ENCODE data around the gene INPP4A.

INPP4A gene

DNA sequence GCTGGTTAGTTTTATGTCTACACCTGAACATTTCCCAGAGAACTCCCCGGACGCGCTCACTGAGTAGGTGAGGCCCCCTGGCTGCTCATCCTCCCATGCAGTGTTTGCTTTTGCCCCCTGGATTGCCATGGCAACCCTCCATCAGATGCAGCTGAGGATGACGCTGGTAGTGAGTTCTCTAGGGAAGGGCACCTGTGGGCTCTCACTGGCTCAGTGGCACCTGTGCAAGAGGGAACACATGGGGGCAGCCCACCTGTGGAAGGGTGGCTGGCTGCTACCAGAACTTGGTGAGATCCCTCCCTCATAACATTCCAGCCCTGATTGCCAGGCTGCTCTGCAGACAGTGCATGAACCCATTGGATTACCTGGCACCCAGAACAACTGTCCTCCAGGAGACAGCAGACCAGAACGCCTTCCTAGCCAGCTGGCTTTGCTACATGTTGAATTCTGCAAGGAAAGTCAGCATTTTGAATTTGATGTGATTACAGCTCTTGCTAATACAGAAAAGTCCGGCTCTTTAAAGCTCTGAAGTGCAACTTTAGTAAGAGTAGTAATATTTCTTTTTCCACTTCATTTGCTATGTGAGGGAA is 142.0 kb downstream of the INPP4A start:
- DNase-seq (ENCODE audit: low read depth in 1 of 2, low spot score in 1 of 2), result no peak

DNA sequence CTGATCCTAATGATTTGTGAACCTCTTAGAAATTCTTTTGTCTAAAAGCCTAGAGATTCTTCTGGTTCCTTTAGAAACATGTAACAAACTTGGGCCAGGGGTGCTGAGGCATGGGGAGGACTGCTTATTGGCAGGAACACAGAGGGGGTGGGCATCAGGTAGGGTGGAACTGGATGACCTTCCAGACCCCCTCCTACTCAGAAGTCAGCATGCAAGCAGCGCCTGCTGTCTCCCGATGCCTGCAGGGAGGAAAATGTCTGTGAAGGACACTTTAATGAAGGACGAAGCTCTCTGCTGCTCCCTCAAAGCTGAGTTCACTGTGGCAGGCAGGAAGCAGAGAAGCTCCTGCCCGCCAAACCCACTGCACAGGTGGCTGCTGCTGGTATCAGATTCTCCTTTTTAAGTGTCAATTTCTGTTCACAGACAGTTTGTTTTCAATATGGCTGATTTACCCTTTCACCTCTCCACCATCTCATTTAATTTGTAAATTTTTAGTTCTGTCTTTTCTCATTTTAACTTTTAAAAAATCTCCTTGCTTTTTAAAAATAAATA is 144.3 kb downstream of the INPP4A start:
- TF ChIP-seq, protein P1, sequence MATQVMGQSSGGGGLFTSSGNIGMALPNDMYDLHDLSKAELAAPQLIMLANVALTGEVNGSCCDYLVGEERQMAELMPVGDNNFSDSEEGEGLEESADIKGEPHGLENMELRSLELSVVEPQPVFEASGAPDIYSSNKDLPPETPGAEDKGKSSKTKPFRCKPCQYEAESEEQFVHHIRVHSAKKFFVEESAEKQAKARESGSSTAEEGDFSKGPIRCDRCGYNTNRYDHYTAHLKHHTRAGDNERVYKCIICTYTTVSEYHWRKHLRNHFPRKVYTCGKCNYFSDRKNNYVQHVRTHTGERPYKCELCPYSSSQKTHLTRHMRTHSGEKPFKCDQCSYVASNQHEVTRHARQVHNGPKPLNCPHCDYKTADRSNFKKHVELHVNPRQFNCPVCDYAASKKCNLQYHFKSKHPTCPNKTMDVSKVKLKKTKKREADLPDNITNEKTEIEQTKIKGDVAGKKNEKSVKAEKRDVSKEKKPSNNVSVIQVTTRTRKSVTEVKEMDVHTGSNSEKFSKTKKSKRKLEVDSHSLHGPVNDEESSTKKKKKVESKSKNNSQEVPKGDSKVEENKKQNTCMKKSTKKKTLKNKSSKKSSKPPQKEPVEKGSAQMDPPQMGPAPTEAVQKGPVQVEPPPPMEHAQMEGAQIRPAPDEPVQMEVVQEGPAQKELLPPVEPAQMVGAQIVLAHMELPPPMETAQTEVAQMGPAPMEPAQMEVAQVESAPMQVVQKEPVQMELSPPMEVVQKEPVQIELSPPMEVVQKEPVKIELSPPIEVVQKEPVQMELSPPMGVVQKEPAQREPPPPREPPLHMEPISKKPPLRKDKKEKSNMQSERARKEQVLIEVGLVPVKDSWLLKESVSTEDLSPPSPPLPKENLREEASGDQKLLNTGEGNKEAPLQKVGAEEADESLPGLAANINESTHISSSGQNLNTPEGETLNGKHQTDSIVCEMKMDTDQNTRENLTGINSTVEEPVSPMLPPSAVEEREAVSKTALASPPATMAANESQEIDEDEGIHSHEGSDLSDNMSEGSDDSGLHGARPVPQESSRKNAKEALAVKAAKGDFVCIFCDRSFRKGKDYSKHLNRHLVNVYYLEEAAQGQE (IDR thresholded peaks at IDR 0.05; ENCODE audit: insufficient replicate concordance, low read depth), result no peak
- TF ChIP-seq, protein P2, sequence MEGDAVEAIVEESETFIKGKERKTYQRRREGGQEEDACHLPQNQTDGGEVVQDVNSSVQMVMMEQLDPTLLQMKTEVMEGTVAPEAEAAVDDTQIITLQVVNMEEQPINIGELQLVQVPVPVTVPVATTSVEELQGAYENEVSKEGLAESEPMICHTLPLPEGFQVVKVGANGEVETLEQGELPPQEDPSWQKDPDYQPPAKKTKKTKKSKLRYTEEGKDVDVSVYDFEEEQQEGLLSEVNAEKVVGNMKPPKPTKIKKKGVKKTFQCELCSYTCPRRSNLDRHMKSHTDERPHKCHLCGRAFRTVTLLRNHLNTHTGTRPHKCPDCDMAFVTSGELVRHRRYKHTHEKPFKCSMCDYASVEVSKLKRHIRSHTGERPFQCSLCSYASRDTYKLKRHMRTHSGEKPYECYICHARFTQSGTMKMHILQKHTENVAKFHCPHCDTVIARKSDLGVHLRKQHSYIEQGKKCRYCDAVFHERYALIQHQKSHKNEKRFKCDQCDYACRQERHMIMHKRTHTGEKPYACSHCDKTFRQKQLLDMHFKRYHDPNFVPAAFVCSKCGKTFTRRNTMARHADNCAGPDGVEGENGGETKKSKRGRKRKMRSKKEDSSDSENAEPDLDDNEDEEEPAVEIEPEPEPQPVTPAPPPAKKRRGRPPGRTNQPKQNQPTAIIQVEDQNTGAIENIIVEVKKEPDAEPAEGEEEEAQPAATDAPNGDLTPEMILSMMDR (IDR thresholded peaks at IDR 0.05; ENCODE audit: insufficient read depth, low read length), result no peak
- TF ChIP-seq GABPA (IDR thresholded peaks at IDR 0.05; ENCODE audit: low read depth) (no peak), SPI1 (IDR thresholded peaks at IDR 0.05; ENCODE audit: borderline replicate concordance, low read depth) (no peak), POLR2AphosphoS5 (IDR thresholded peaks at IDR 0.05; ENCODE audit: low read depth) (no peak)
- Histone ChIP-seq H3K27me3 (ENCODE audit: insufficient read depth, poor library complexity, severe bottlenecking) (no peaks in the 10 kb centered on the region), H3K27ac (replicated peaks) (no peak overlapping the region), H3K4me3 (replicated peaks; ENCODE audit: insufficient read depth, low read length) (no peak overlapping the region)
- no peak for DNase-seq (ENCODE audit: low read depth in 1 of 2, low spot score in 1 of 2)

More for the DNA sequence above, 142.0 kb downstream of the INPP4A start:
- Histone ChIP-seq H3K27ac (replicated peaks) (no peak overlapping the region), H3K27me3 (ENCODE audit: insufficient read depth, poor library complexity, severe bottlenecking) (no peaks in the 10 kb centered on the region), H3K4me3 (replicated peaks; ENCODE audit: insufficient read depth, low read length) (no peak overlapping the region)
- TF ChIP-seq, protein P2 (IDR thresholded peaks at IDR 0.05; ENCODE audit: insufficient read depth, low read length), result no peak
- TF ChIP-seq, protein P1 (IDR thresholded peaks at IDR 0.05; ENCODE audit: insufficient replicate concordance, low read depth), result no peak
- TF ChIP-seq GABPA (IDR thresholded peaks at IDR 0.05; ENCODE audit: low read depth), result no peak
- TF ChIP-seq SPI1 (IDR thresholded peaks at IDR 0.05; ENCODE audit: borderline replicate concordance, low read depth), result no peak
- no peak for TF ChIP-seq POLR2AphosphoS5 (IDR thresholded peaks at IDR 0.05; ENCODE audit: low read depth)

DNA sequence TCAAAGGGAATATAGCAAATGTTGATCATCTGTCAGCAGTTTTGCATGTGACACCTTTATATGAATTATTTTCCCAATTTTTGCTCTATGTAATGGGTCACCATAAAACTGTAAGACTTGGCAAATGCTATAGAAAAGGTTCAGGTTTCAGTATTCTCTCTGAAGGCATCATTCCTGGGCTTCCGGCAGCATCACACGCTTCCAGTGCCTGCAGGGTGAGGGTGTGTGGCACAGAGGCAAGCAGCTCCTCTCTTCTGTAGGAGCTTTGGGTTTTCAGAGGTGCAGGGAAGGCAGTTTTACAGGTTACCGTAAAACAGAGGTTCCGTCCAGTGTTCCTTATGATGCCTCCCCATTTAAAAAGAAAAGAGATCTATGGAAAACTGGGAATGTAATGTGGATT is 144.8 kb downstream of the INPP4A start:
- Histone ChIP-seq H3K27me3 (ENCODE audit: insufficient read depth, poor library complexity, severe bottlenecking) (no peaks in the 10 kb centered on the region), H3K4me3 (replicated peaks; ENCODE audit: insufficient read depth, low read length) (no peak overlapping the region), H3K27ac (replicated peaks) (no peak overlapping the region)
- DNase-seq (ENCODE audit: low read depth in 1 of 2, low spot score in 1 of 2), result no peak
- TF ChIP-seq POLR2AphosphoS5 (IDR thresholded peaks at IDR 0.05; ENCODE audit: low read depth) (no peak), SPI1 (IDR thresholded peaks at IDR 0.05; ENCODE audit: borderline replicate concordance, low read depth) (no peak), GABPA (IDR thresholded peaks at IDR 0.05; ENCODE audit: low read depth) (no peak)
- TF ChIP-seq, protein P2 (IDR thresholded peaks at IDR 0.05; ENCODE audit: insufficient read depth, low read length), result no peak
- TF ChIP-seq, protein P1 (IDR thresholded peaks at IDR 0.05; ENCODE audit: insufficient replicate concordance, low read depth), result no peak

Data from HL-60 (cell line).